22Rv1 (cell line): ENCODE data around the gene ZNF483.

Source experiments
- ZFX ChIP-seq: fragments of 450-650 bp; IDR thresholded peaks from 2 replicates; pipeline ENCODE4 v1.6.1; 2017; ENCODE audit warnings: antibody characterized with exemption, borderline replicate concordance
- TF ChIP-seq, protein P1 (sequence below): fragments of 450-650 bp; IDR thresholded peaks from 2 replicates; pipeline ENCODE4 v1.5.1; 2017; ENCODE audit warnings: mild to moderate bottlenecking

DNA sequence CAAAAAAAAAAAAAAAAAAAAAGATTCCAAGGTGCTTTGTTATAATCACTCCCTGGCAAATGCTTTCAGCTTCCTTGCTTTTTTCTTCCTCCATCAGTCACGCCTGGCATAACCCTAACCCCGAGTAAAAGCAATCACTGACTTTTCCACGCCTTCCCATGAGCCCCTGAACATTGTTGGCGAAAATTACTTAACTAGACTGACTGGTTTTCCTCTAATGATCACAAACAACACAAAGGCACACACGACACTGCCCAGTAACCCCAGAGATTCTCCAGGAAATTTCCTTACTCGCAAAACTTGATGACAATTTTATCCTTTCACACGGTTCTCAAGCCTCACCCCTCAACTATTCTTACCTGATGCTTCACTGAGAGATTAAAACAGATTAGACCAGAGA lies 85.9 kb downstream of the ZNF483 start:
- TF ChIP-seq, protein P1, sequence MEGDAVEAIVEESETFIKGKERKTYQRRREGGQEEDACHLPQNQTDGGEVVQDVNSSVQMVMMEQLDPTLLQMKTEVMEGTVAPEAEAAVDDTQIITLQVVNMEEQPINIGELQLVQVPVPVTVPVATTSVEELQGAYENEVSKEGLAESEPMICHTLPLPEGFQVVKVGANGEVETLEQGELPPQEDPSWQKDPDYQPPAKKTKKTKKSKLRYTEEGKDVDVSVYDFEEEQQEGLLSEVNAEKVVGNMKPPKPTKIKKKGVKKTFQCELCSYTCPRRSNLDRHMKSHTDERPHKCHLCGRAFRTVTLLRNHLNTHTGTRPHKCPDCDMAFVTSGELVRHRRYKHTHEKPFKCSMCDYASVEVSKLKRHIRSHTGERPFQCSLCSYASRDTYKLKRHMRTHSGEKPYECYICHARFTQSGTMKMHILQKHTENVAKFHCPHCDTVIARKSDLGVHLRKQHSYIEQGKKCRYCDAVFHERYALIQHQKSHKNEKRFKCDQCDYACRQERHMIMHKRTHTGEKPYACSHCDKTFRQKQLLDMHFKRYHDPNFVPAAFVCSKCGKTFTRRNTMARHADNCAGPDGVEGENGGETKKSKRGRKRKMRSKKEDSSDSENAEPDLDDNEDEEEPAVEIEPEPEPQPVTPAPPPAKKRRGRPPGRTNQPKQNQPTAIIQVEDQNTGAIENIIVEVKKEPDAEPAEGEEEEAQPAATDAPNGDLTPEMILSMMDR: no peak
- TF ChIP-seq ZFX: no peak
